Endothelial cell of umbilical vein (primary cell): ENCODE data around the gene TRIM14. TPM values are rescaled to one million over a fixed set of nuclear protein-coding genes. Genes with fewer than 3 reads are reported as not detected.

Experiments used
- BruUV-seq: library from RNA; stranded (reverse); fragments of 400-500 nt; replicated peaks from 2 replicates; lab custom pipeline; 2021; lab: Mats Ljungman, UMichigan
- CTCF ChIA-PET: fragments of 300-600, 350-600 bp; sonication (Branson Sonifier 250); formaldehyde crosslinking; loops from one replicate; lab custom pipeline; 2021; ENCODE audit warnings: antibody characterized with exemption, inconsistent platforms; lab: Charles Lee
- POLR2A ChIA-PET: fragments of 300-600, 350-600 bp; sonication (Branson Sonifier 250); formaldehyde crosslinking; loops from one replicate; lab custom pipeline; 2021; ENCODE audit warnings: antibody characterized with exemption, inconsistent platforms; lab: Charles Lee
- DNase-seq: peaks from one replicate; pipeline ENCODE4 v3.0.0-alpha.2; 2011; ENCODE audit warnings: low read depth, low spot score
- FAIRE-seq: peaks from 2 replicates; lab custom pipeline; 2011; peaks lifted over from hg19 to GRCh38; lab: Jason Lieb, UNC
- H2AFZ ChIP-seq: 2 replicates; pipeline ENCODE4 v1.6.0; 2012; ENCODE audit warnings: low read depth, low read length, control low read depth, inconsistent platforms
- H3K27ac ChIP-seq: 2 replicates; pipeline ENCODE4 v1.5.1; 2011; ENCODE audit warnings: low read depth, mild to moderate bottlenecking, control low read depth, low read length, moderate library complexity; ENCODE audit not compliant: insufficient read depth
- H3K27me3 ChIP-seq, 2 experiments: 2 replicates each; pipeline versions ENCODE4 v1.6.0 to v1.6.1; 2011; ENCODE audit warnings: low read length in 2 of 2, mixed read lengths in 1 of 2; ENCODE audit not compliant: control insufficient read depth in 2 of 2, insufficient read depth in 2 of 2
- H3K36me3 ChIP-seq, 2 experiments: 2 replicates in 1 of 2; 3 replicates in 1 of 2; pipeline ENCODE4 v1.5.1; 2011; ENCODE audit warnings: low read length in 2 of 2, mild to moderate bottlenecking in 1 of 2, moderate library complexity in 1 of 2; ENCODE audit not compliant: control insufficient read depth in 2 of 2, insufficient read depth in 2 of 2; ENCODE audit errors: extremely low read depth in 1 of 2
- H3K4me1 ChIP-seq: 3 replicates; pipeline ENCODE4 v1.5.1; 2011; ENCODE audit warnings: mild to moderate bottlenecking, low read length; ENCODE audit not compliant: control insufficient read depth, insufficient read depth; ENCODE audit errors: extremely low read depth
- H3K4me2 ChIP-seq: 2 replicates; pipeline ENCODE4 v1.6.1; 2011; ENCODE audit warnings: low read length, control low read depth, mixed read lengths; ENCODE audit not compliant: insufficient read depth
- H3K4me3 ChIP-seq, 3 experiments: fragments of 200-600 bp in 1 of 3; sonication (generic), shearing (Covaris generic) in 1 of 3; replicated peaks in 1 of 3; 2 replicates each; pipeline ENCODE4 v1.5.1; 2011 to 2016; ENCODE audit warnings: control low read depth in 3 of 3, low read length in 3 of 3, mild to moderate bottlenecking in 2 of 3, inconsistent platforms in 1 of 3, low read depth in 1 of 3, moderate library complexity in 1 of 3; ENCODE audit not compliant: insufficient read depth in 1 of 3
- H3K79me2 ChIP-seq: 2 replicates; pipeline ENCODE4 v1.6.0; 2012; ENCODE audit warnings: low read length, inconsistent platforms; ENCODE audit not compliant: control insufficient read depth, insufficient read depth
- H3K9ac ChIP-seq: replicated peaks from 2 replicates; pipeline ENCODE3; 2011; ENCODE audit warnings: low read length, control low read depth; ENCODE audit not compliant: insufficient read depth; ENCODE audit errors: extremely low read depth
- H3K9me1 ChIP-seq: replicated peaks from 3 replicates; pipeline ENCODE4 v1.6.0; 2011; ENCODE audit warnings: mild to moderate bottlenecking, low read length; ENCODE audit not compliant: control insufficient read depth, insufficient read depth; ENCODE audit errors: extremely low read depth
- H3K9me3 ChIP-seq: replicated peaks from 2 replicates; pipeline ENCODE4 v1.5.1; 2012; ENCODE audit warnings: low read length, inconsistent platforms; ENCODE audit not compliant: control insufficient read depth, insufficient read depth
- H4K20me1 ChIP-seq: replicated peaks from 2 replicates; pipeline ENCODE3; 2011; ENCODE audit warnings: mild to moderate bottlenecking, low read length; ENCODE audit not compliant: control insufficient read depth, insufficient read depth; ENCODE audit errors: extremely low read depth
- EZH2 ChIP-seq: IDR thresholded peaks from 2 replicates; pipeline ENCODE4 v1.6.1; 2012; ENCODE audit warnings: borderline replicate concordance, low read depth, mild to moderate bottlenecking, moderate library complexity, low read length, inconsistent platforms; ENCODE audit not compliant: severe bottlenecking
- FOS ChIP-seq: IDR thresholded peaks from 2 replicates; pipeline ENCODE4 v1.6.1; 2011; ENCODE audit warnings: mild to moderate bottlenecking, low read length, moderate library complexity, borderline replicate concordance; ENCODE audit not compliant: insufficient read depth
- GATA2 ChIP-seq: IDR thresholded peaks from 2 replicates; pipeline ENCODE4 v1.7.0; 2011; ENCODE audit warnings: low read depth, mild to moderate bottlenecking, moderate library complexity, mixed read lengths, low read length; ENCODE audit not compliant: insufficient read length, insufficient read depth
- JUN ChIP-seq: IDR thresholded peaks from 2 replicates; pipeline ENCODE4 v1.6.1; 2011; ENCODE audit warnings: borderline replicate concordance, low read depth; ENCODE audit not compliant: insufficient read length, insufficient read depth
- MAX ChIP-seq: IDR thresholded peaks from 2 replicates; pipeline ENCODE4 v1.6.1; 2011; ENCODE audit not compliant: insufficient read depth, insufficient read length
- MYC ChIP-seq: IDR thresholded peaks from one replicate; pipeline ENCODE4 v1.6.1; 2011; ENCODE audit warnings: mild to moderate bottlenecking, low read depth, low read length
- POLR2A ChIP-seq: IDR thresholded peaks from 2 replicates; pipeline ENCODE4 v1.6.1; 2012; ENCODE audit warnings: low read depth, mild to moderate bottlenecking, control low read depth, low read length
- POLR2AphosphoS5 ChIP-seq: IDR thresholded peaks from 2 replicates; pipeline ENCODE4 v1.6.1; 2012; ENCODE audit warnings: low read depth, mild to moderate bottlenecking, control low read depth, low read length, moderate library complexity; ENCODE audit not compliant: insufficient read depth
- dilution Hi-C: fragments of 300-500 bp; cut with MboI; formaldehyde crosslinking; loops from one replicate; pipeline ENCODE4 v1.15.0; 2019; ENCODE audit warnings: low sequenced_read_pairs; ENCODE audit not compliant: extremely low pct_ligation_motif_present
- intact Hi-C: fragments of 100-400 bp; cut with micrococcal nuclease; formaldehyde crosslinking; loops from one replicate; pipeline ENCODE4 v1.10.0; 2022
- polyA plus RNA-seq, 4 experiments: library from polyadenylated mRNA; depleted of rRNA in 3 of 4; stranded (reverse) in 3 of 4; unstranded in 1 of 4; fragments of >200 nt; gene quantifications; 2 replicates each; pipeline versions ENCODE4 v1.2.1 to v1.2.3, GENCODE V29; 2011 to 2012; ENCODE audit warnings: missing spikeins in 1 of 4
- total RNA-seq: library from RNA; stranded (reverse); gene quantifications from 2 replicates; pipeline ENCODE4 v1.2.3, GENCODE V29; 2021
- TF ChIP-seq, protein P1 (sequence below), 2 donors: IDR thresholded peaks; 1 replicate in 1 of 2; 2 replicates in 1 of 2; pipeline ENCODE4 v1.5.1; 2011; ENCODE audit warnings: low read length in 2 of 2, mild to moderate bottlenecking in 2 of 2, moderate library complexity in 2 of 2, control low read depth in 1 of 2, inconsistent platforms in 1 of 2, low read depth in 1 of 2; ENCODE audit not compliant: insufficient read depth in 1 of 2; ENCODE audit errors: extremely low read depth in 1 of 2

Gene TRIM14
- total and polyA plus RNA-seq, 2 donors (not counting 3 experiments of a cell fraction or from before 2014, with no cell fraction given), result 4.8 to 10.7 TPM

- H3K27ac ChIP-seq, result no peak overlapping the region
- ChIA-PET CTCF (no interaction called here), POLR2A (no interaction called here)
- no peaks in the 10 kb centered on the region for H3K79me2 ChIP-seq
- H4K20me1 ChIP-seq, result no peaks in the 10 kb centered on the region
- H3K4me3 ChIP-seq, result no peak overlapping the region
- dilution Hi-C loops, result no loop called here
- BruUV-seq, result no TSS peak
- intact Hi-C loops, result no loop called here
- no peaks in the 10 kb centered on the region for H3K9me3 ChIP-seq
- H3K36me3 ChIP-seq, result no peaks in the 10 kb centered on the region
- DNase-seq (no peak), FAIRE-seq (no peak)
- H3K27me3 ChIP-seq, result no peaks in the 10 kb centered on the region
- H3K9ac ChIP-seq, result no peak overlapping the region
- no peak overlapping the region for H2AFZ ChIP-seq
- H3K4me1 ChIP-seq, result no peaks in the 10 kb centered on the region
- no peaks in the 10 kb centered on the region for H3K9me1 ChIP-seq
- TF ChIP-seq POLR2A (no peak), MYC (no peak), POLR2AphosphoS5 (no peak), MAX (no peak), GATA2 (no peak), JUN (no peak), FOS (no peak), EZH2 (no peak)
- TF ChIP-seq, protein P1, sequence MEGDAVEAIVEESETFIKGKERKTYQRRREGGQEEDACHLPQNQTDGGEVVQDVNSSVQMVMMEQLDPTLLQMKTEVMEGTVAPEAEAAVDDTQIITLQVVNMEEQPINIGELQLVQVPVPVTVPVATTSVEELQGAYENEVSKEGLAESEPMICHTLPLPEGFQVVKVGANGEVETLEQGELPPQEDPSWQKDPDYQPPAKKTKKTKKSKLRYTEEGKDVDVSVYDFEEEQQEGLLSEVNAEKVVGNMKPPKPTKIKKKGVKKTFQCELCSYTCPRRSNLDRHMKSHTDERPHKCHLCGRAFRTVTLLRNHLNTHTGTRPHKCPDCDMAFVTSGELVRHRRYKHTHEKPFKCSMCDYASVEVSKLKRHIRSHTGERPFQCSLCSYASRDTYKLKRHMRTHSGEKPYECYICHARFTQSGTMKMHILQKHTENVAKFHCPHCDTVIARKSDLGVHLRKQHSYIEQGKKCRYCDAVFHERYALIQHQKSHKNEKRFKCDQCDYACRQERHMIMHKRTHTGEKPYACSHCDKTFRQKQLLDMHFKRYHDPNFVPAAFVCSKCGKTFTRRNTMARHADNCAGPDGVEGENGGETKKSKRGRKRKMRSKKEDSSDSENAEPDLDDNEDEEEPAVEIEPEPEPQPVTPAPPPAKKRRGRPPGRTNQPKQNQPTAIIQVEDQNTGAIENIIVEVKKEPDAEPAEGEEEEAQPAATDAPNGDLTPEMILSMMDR (IDR thresholded peaks at IDR 0.05; ENCODE audit: extremely low read depth in 1 of 2, insufficient read depth in 1 of 2, low read depth in 1 of 2, low read length in 2 of 2), result no peak
- H3K4me2 ChIP-seq, result no peak overlapping the region
Measured at GRCh38 chr9:98159790-98160189, 40.8 kb upstream of the TRIM14 start.
